GM13976 (cell line): Measurements from ENCODE around the gene SLC39A11.
"Not testable (repeated sequence)": the region's sequence is repeated elsewhere in the genome, so short reads cannot be mapped to it uniquely, and the experiment has no call there.

Source experiments
- DNase-seq: peaks from one replicate; pipeline ENCODE4 v3.0.0; 2012; ENCODE audit warnings: low spot score
- in situ Hi-C: fragments of 300-500 bp; cut with MboI; formaldehyde crosslinking; loops from one replicate; pipeline ENCODE4 v1.12.0; 2022; ENCODE audit warnings: low sequenced_read_pairs, mixed read lengths, inconsistent platforms; ENCODE audit not compliant: unreplicated experiment
- TF ChIP-seq, protein P1 (sequence below): IDR thresholded peaks from 2 replicates; pipeline ENCODE4 v1.5.1; 2012; ENCODE audit warnings: borderline replicate concordance, mild to moderate bottlenecking; ENCODE audit not compliant: insufficient read depth; ENCODE audit errors: extremely low read depth, missing control alignments, control extremely low read depth

The SLC39A11 gene

GRCh38 chr17:72775919-72776318 lies 316.6 kb downstream of the SLC39A11 start:
- TF ChIP-seq, protein P1, sequence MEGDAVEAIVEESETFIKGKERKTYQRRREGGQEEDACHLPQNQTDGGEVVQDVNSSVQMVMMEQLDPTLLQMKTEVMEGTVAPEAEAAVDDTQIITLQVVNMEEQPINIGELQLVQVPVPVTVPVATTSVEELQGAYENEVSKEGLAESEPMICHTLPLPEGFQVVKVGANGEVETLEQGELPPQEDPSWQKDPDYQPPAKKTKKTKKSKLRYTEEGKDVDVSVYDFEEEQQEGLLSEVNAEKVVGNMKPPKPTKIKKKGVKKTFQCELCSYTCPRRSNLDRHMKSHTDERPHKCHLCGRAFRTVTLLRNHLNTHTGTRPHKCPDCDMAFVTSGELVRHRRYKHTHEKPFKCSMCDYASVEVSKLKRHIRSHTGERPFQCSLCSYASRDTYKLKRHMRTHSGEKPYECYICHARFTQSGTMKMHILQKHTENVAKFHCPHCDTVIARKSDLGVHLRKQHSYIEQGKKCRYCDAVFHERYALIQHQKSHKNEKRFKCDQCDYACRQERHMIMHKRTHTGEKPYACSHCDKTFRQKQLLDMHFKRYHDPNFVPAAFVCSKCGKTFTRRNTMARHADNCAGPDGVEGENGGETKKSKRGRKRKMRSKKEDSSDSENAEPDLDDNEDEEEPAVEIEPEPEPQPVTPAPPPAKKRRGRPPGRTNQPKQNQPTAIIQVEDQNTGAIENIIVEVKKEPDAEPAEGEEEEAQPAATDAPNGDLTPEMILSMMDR: no peak
- in situ Hi-C loops: no loop called here
- DNase-seq: no peak

DNA sequence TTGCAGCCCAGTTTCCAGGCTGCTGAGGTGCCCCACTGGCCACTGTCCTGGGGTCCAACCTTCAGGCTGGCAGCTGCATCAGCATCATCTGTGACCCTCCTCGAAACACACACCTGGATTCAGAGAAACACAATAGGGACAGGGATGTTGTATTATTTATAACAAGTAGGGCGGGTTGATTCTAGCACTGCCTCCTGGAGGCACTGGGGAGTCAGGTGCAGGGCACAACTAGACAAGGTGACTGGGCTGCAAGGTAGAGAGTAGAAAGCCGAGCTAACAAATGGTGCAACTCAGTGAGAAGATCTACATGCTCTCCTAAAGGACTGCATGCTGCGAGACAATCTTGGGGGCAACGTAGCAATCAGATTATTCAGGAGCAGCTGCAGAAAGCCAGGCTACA lies 317.3 kb downstream of the SLC39A11 start:
- no peak for DNase-seq
- in situ Hi-C loops: no loop called here
- TF ChIP-seq, protein P1: no peak

GRCh38 chr17:72774236-72774635 lies 318.3 kb downstream of the SLC39A11 start:
- in situ Hi-C loops: no loop called here
- DNase-seq: no peak
- TF ChIP-seq, protein P1: no peak

DNA sequence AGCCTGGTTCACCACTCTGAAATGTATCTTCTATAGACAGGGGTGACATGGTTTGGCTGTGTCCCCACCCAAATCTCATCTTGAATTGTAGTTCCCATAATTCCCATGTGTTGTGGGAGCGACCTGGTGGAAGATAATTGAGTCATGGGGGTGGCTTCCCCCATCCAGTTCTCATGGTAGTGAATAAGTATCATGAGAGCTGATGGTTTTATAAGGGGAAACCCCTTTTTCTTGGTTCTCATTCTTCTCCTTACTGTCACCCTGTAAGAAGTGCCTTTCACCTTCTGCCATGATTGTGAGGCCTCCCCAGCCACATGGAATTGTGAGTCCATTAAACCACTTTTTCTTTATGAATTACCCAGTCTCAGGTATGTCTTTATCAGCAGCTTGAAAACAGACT lies 319.3 kb downstream of the SLC39A11 start:
- DNase-seq, in situ Hi-C loops: not testable (repeated sequence)

GRCh38 chr17:72772331-72772821 lies 320.1 kb downstream of the SLC39A11 start:
- DNase-seq: no peak
- TF ChIP-seq, protein P1: no peak
- in situ Hi-C loops: no loop called here

GRCh38 chr17:72771734-72772133 lies 320.8 kb downstream of the SLC39A11 start:
- DNase-seq: no peak
- in situ Hi-C loops: no loop called here
- TF ChIP-seq, protein P1: no peak

DNA sequence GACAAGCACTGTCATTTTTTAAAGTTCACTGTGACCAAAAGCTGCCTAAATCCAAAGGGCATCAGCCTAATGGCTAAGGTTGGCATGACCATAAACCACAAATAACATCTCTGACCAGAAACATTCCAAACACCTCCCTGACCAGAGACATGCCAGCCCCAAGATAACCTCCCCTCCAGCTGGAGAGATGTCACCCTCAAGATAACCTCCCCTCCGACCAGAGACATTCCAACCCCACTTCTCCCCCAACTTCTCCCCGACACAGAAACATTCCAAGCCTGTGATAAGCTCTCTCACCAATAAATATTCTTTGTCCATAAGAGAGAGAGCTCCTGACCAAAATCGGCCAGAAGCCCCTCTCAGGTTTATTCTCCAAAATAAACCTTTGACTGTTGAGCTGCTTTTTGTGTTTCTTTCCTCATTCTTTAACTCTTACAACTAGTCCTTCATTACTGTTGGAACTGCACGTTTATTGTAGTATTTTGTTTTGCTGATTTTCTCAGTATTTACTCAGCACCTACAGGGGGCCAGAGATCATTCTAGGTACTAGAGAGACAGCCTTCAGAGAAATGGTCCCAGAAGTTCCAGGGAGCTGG lies 325.6 kb downstream of the SLC39A11 start:
- DNase-seq: no peak
- TF ChIP-seq, protein P1: no peak
- in situ Hi-C loops: no loop called here
